GM18511 (cell line): Measurements from ENCODE around the gene OBSCN.

ENCODE experiments used
- ATAC-seq: cut with Tn5 transposase; IDR thresholded peaks from one replicate; pipeline ENCODE4 v1.9.1; 2021; ENCODE audit warnings: mild to moderate bottlenecking, moderate library complexity; ENCODE audit not compliant: unreplicated experiment

OBSCN gene

GRCh38 chr1:228304225-228304624 is 96.4 kb downstream of the OBSCN start:
- ATAC-seq, result no peak

GRCh38 chr1:228304766-228305395 is 97.0 kb downstream of the OBSCN start:
- no peak for ATAC-seq

- ATAC-seq, result no peak
Measured at GRCh38 chr1:228305721-228306152, 97.9 kb downstream of the OBSCN start.

DNA sequence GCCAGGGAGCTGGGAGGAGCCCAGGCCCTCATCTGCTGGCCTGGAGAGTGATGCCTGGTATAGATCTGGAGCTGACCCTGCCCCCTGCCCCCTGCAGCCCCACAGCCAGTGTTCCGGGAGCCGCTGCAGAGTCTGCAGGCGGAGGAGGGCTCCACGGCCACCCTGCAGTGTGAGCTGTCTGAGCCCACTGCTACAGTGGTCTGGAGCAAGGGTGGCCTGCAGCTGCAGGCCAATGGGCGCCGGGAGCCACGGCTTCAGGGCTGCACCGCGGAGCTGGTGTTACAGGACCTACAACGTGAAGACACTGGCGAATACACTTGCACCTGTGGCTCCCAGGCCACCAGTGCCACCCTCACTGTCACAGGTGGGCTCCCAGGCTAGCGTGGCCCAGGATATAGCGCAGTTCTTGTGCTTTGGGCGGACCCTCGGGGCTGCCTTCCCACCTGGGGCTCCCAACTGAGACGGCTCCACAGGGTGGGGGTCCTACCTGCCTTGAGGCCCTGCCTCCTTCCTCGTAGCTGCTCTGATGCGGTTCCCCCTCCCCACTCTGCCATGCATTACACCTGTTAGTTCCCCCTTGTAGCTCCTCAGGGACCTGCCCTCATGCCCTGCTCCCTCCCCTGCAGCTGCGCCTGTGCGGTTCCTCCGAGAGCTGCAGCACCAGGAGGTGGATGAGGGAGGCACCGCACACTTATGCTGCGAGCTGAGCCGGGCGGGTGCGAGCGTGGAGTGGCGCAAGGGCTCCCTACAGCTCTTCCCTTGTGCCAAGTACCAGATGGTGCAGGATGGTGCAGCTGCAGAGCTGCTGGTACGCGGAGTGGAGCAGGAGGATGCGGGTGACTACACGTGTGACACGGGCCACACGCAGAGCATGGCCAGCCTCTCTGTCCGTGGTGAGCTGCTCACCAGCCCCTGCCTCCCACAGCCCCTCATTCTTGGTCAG is 98.7 kb downstream of the OBSCN start:
- ATAC-seq, result no peak

DNA sequence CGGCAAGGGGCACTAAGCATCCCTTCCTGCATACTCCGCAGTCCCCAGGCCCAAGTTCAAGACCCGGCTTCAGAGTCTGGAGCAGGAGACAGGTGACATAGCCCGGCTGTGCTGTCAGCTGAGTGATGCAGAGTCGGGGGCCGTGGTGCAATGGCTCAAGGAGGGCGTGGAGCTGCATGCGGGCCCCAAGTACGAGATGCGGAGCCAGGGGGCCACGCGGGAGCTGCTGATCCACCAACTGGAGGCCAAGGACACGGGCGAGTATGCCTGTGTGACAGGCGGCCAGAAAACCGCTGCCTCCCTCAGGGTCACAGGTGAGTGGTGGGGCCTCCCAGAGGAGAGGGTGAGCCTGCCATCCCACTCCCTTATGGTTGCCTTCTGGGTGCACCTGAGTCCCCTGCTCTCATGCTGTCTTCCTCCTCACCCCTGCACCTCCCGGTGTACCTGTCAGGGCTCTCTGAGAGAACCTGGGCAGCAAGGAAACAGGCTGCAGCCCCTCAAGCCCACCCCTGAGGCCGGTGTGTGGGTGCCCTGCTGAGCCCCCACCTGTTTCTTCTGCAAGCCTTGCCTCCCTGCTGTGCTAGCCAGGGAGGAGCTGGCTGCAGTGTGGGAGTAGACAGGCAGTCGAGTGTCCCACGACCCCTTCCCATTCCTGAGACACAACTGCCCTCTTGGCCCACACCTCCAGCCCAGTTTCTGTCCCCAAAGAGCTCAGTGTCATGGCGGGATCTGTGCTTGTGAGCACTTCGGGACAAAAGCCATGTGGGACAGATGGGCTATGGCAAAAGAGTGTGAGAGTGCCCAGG is 99.6 kb downstream of the OBSCN start:
- ATAC-seq, result no peak

DNA sequence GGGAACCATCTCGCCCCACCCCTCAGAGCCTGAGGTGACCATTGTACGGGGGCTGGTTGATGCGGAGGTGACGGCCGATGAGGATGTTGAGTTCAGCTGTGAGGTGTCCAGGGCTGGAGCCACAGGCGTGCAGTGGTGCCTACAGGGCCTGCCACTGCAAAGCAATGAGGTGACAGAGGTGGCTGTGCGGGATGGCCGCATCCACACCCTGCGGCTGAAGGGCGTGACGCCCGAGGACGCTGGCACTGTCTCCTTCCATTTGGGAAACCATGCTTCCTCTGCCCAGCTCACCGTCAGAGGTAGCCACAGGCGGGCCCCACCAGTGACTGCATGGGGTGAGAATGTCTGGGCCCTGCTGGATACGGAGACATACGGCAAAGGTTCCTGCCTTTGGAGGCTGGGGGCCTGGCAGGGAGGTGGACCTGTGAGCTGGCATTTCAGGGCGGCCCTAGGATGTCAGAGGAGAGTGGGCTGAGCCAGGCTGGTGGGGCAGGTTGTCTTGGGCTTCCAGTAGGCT is 100.3 kb downstream of the OBSCN start:
- no peak for ATAC-seq

GRCh38 chr1:228308628-228309325 is 100.9 kb downstream of the OBSCN start:
- ATAC-seq, result no peak

- ATAC-seq, result no peak
Measured at GRCh38 chr1:228309326-228310067, 101.7 kb downstream of the OBSCN start.

DNA sequence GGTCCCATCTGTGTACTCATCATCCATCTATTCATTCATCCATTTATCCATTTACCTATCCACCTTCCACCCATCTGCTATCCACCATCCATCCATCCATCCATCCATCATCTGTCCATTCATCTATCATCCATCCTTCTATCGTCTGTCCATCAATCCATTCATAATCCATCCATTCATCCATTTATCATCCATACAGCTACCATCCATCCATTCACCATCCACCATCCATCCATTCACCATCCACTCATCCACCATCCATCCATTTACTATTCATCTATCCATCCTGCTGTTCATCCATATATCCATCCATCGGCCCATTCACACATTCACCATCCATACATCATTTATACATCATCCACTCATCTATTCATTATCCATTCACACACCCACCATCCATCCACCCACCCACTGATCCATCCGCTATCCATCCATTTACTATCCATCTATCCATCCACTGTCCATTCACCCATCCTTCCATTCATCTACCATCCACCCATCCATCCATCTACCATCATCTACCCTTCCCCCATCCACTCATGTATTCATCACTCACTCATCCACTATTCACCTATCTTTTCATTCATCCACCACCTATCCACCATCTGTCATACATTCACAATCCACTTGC is 102.4 kb downstream of the OBSCN start:
- ATAC-seq, result no peak

DNA sequence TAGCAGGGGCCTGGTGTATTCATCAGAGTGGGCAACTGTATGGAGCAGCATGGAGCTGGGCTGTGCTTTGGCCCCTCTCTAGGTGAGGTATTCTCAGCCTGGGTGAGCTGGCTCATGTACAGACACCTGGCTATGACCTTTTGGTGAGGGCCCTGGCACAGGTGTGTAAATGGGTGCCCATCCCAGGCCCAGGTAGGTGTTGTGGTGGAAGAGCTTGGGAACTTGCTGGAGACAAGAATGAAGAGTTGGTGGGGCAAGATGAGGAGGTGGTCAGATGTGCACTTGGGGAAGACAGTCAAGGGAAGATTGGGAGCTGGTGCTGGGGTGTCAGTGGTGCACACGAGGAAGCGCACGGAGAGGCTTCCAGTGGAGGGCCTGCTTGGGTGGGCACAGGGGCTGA is 103.2 kb downstream of the OBSCN start:
- no peak for ATAC-seq

DNA sequence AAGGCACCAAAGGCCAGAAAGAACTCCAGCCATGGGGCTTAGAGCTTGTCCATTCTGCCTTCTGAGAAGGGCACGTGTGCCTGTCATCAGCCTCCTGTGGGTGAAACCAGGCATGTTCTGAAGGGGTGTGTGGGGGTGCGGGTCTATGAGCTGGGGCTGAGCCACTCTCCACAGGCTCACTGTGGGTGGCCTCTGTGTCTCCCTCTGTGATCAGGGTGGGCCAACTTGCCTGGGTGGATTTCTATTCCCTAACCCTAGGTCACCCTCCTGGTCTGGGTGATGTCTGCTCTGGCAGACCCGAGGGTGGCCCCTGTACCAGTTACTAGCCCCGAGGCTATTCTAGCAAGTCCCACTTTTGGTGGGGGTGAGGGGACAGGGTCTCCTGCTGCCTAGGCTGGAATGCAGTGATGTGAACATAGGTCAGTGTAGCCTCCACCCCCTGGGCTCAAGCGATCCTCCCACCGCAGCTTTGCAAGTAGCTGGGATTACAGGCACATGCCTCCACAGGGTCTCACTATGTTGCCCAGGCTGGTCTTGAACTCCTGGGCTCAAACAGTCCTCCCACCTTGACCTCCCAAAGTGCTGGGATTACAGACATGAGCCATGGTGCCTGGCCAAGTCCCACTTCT is 104.4 kb downstream of the OBSCN start:
- ATAC-seq, result no peak

- ATAC-seq, result no peak
Measured at GRCh38 chr1:228313536-228314277, 105.9 kb downstream of the OBSCN start.

DNA sequence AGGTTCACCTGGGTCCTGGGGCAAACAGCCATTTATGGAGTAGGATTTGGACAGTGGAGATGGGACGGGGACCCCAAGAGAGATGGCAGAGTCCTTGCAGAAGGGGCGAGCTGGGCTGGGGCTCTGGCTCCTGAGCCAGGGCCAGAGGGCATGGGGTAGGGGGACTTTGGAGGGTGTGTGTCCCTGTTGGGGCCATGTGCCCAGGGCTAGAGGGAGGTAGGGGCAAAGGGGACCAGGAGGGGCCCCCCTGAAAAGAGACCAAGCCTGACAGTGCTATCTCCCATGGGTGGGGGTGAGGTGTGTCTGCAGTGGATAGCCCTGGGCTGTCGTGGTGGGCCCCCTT is 106.4 kb downstream of the OBSCN start:
- ATAC-seq, result no peak

GRCh38 chr1:228314658-228315483 is 107.0 kb downstream of the OBSCN start:
- ATAC-seq, result no peak

DNA sequence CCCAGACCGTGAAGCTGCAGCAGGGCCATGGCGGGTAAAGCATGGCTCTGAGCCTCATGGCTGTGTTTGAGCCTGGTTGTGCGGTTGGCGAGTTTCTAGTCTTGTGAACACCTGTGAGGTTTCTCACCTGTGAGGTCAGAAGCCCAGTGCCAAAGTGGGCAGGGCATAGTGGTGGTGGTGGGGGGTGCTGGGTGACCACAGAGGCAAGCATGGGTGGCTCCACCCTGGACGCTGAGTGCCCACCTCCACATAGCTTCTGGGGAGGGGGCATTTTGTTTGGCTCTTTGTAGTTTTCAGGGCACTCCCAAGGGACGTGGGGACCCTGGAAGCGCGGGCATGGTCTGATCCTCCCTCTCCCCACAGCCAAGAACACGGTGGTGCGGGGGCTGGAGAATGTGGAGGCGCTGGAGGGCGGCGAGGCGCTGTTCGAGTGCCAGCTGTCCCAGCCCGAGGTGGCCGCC is 107.7 kb downstream of the OBSCN start:
- no peak for ATAC-seq

- ATAC-seq, result no peak
Measured at GRCh38 chr1:228315945-228316588, 108.2 kb downstream of the OBSCN start.
